Neural cell (in vitro differentiated cells): Measurements from ENCODE around the gene MYBL2.

Source experiments
- CTCF ChIP-seq: fragments of 450-650 bp; IDR thresholded peaks from 2 replicates; pipeline ENCODE4 v1.5.1; 2014; ENCODE audit warnings: antibody characterized with exemption, mild to moderate bottlenecking, moderate library complexity; ENCODE audit not compliant: poor library complexity, severe bottlenecking
- POLR2AphosphoS5 ChIP-seq: IDR thresholded peaks from 2 replicates; pipeline ENCODE4 v1.6.1; 2012

- TF ChIP-seq CTCF (no peak), POLR2AphosphoS5 (no peak)
These were observed 88.5 kb downstream of the MYBL2 start for GRCh38 chr20:43755390-43755789.
